GM19351 (cell line): ENCODE results near the gene TOR1AIP2.
"Not testable (repeated sequence)": the region's sequence is repeated elsewhere in the genome, so short reads cannot be mapped to it uniquely, and the experiment has no call there.

Experiments used
- ATAC-seq: cut with Tn5 transposase; IDR thresholded peaks from one replicate; pipeline ENCODE4 v1.9.1; 2021; ENCODE audit warnings: mild to moderate bottlenecking, moderate library complexity; ENCODE audit not compliant: unreplicated experiment

The TOR1AIP2 gene

DNA sequence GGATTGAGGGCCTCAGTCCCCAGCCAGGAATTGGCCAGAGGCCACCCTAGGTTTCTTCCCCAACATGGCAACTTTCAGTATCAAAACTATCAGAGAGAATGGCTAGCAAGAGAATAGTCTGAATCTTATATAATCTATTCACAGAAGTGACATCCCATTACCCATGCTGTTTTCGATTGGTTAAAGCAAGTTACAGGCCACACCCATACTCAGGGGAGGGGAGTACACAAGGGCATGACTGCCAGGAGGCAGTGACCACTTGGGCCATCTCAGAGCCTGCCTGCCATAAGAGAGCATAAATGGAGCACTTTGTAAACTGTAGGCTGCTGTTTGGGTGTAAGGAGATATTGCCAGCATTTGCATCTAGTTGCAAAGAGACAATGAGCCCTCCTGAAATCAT is 69.1 kb downstream of the TOR1AIP2 start:
- ATAC-seq, result no peak

DNA sequence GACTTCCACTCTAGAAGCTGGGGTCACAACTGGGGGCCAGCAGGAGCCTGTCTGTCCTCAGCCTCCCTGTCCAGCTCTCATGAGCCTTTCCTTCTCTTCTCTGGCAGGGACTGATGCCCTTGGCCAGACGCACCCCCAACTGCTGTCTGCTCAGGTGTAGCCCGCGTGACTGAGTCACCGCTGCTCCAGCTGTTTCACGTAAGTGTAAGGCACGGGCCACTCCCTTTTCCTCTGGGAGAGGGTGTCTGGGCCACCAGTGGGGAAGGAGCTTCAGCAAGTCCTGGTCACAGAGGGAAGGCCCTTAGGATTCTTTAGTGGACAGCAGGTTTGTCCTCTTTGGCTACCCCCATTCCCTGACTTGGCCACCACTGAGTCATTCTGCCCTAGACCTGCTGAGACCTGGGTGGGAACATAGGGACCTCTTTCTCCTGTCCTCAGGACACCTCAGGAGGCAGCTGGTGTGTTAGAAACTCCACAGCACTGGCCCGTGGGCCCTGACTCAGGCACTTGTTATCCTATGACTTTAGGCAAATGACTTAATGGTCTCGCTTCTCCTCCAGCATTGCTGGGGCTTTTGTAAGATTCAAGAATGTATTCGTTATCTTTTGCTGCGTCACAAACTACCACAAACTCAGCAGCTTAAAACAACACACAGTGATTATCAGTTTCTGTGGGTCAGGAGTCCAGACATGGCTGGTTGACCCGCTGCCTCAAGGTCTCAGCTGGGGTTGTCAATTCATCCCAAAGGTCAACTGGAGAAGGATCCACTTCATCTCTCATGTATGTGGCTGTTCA is 69.7 kb downstream of the TOR1AIP2 start:
- no peak for ATAC-seq

DNA sequence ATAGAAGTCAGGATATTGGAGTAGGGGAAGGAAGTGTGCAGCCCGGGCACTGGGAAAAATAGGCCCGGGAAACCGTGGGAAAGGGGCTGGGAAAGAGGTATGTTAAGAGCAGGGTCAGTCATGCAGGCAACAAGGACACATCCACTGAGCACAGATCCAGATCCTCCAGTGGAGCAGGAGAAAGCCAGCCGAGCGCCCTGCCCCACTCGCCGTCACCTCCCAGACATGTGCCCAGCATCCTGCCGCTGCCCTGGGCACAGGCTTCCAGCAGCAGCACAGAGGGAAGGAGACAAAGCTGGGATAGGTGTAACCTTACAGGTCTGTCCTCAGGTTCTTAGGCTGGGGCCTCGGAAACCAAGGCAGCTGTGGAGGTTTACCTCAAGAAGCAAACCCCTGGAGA is 70.3 kb downstream of the TOR1AIP2 start:
- ATAC-seq, result no peak

DNA sequence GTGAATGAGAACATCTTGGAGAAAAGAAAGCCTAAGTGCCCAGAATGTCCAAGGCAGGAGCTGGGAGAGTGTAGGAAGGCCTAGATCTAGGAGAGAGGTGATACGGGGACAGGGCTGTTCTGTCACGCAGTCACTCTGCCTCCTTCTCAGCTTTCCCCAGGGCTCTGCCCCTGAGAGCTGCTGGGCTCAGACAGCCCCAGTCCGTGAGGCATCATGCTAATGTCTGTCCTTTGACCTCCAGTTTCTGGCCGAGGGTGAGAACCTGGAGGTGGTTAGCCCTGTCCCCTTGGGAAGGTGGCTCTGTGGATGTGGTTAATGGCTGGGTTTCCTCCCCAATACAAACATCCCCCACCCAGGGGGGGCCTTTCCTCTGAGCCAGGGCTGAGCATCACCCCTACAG is 71.3 kb downstream of the TOR1AIP2 start:
- no peak for ATAC-seq

DNA sequence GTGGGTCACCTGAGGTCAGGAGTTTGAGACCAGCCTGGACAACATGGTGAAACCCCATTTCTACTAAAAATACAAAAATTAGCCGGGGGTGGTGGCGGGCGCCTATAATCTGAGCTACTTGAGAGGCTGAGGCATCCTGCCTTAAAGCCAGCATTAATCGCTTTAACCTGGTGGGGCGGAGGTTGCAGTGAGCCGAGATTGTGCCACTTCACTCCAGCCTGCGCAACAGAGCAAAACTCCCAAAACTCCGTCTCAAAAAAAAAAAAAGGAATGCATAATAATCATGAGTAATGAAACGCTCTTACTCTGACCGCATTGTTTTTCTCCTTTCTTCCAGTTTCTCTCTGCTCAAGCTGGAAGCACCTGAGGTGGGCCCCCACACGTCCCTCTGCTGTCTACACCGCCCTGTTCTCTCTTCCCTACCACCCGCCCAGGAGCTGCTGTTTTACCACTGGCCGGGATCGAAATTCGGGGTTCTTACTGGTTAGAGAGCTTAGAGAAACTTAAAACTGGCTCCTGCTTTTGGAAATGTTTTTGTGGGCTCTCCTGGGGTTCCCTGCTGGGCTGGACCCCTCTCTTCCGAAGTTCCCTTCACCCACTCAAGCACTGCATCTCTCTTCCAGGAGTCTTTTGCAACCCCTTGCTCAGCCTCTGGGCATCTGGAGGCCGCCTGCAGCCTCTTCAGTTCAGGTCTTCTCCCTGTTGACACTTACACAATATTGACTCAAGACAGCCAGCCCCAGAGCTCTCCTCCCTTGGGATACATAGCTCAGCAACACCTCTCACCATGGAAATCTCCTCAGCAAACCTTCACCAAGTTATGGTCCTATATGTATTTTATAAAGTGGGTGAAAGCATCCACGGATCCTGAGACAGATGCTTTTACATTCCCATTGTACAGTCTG is 72.1 kb downstream of the TOR1AIP2 start:
- ATAC-seq, result no peak

DNA sequence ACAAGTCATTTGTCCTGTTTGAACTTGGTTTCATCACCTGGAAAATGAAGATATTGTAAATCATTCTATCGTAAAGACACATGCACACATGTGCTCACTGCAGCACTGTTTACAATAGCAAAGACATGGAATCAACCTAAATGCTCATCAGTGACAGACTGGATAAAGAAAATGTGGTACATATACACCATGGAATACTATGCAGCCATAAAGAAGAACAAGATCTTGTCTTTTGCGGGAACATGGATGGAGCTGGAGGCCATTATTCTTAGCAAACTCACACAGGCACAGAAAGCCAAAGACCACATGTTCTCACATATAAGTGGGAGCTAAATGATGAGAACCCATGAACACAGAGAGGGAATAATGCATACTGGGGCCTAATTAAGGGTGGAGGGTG is 73.2 kb downstream of the TOR1AIP2 start:
- ATAC-seq, result not testable (repeated sequence)

DNA sequence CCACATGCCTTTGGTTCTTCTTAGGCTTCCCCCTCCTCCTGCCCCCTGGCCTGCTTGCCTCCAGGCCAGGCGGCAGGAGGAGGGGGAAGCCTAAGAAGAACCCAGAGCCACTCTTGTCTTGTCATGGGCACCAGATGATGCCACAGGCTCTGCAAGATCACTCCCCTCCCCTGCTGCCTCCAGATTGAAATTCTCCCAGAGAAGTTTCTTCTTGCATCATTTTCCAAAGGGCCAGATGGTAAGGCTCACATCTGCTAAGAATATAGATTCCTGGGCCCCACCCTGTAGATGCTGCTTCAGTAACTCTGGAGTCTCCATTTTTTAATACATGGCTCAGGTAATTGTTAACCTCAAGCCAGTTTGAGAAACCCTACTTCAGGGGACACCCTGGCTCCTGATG is 73.7 kb downstream of the TOR1AIP2 start:
- ATAC-seq, result no peak

DNA sequence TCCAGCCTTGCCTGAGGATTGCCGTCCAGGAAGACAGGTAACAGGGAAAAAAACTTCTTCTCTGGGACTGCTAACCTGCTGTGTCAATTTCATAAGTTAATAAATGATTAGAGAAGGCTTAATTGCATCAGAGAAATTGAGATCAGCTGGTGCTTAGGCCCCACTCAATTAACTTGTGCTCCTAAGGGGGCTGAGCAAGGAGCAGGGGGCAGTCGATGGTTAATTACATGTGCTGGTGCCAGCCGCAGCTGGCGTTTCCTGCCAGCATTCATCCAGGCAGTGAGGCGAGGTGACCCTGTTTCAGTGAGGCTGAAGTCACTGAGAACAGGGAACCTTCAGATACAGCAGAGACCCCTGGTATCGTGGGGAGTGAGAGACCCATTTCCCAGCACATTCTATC is 74.5 kb downstream of the TOR1AIP2 start:
- ATAC-seq, result no peak

DNA sequence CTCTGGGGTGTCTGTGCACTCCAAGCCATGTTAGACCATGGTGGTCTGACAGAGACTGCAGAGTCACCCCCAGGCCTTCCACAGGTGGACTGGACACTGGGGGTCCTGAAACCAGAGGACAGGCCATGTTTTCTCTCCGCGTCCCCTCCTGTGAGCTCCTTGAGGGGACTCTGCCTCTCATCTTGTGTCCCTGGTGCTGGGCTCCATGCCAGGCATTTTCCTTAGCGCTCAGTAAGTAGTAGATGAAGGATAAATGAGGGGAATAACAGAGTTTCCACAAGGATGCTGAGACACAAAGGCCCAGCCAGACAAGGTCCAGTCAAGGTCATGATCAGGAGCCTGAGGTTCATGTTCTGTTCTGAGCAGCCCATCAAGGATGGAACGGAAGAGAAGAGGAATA is 77.1 kb downstream of the TOR1AIP2 start:
- no peak for ATAC-seq

DNA sequence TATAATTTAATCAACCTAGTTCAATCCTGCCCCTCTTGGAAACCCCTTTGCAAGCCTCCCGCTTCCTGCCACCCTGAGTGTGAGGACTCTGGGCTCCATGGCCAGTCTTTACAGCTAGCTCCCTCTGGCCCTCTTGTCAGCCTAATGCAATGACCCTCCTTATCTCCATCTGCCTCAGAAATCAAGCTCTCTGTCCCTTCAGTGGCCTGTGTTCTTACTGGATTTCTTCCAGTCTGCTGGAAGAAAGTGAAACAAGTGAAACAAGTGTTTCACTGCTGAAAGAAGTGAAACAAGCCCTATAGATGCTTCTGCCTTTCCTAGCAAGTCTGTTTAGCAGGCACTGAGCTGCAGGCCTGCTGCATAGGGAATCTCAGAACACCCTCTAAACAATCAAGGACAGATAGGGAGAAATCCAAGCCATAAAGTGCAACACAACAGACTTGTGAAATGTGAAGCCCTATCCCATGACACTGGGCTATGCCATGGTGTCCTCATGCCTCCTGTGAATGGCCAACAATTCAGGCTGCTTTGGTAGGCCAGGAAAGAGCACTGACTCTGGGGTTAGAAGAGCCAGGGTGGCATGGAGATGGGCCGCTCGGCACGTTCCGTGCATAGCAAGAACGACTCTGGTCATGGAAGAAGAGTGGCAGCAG is 78.6 kb downstream of the TOR1AIP2 start:
- ATAC-seq, result no peak

DNA sequence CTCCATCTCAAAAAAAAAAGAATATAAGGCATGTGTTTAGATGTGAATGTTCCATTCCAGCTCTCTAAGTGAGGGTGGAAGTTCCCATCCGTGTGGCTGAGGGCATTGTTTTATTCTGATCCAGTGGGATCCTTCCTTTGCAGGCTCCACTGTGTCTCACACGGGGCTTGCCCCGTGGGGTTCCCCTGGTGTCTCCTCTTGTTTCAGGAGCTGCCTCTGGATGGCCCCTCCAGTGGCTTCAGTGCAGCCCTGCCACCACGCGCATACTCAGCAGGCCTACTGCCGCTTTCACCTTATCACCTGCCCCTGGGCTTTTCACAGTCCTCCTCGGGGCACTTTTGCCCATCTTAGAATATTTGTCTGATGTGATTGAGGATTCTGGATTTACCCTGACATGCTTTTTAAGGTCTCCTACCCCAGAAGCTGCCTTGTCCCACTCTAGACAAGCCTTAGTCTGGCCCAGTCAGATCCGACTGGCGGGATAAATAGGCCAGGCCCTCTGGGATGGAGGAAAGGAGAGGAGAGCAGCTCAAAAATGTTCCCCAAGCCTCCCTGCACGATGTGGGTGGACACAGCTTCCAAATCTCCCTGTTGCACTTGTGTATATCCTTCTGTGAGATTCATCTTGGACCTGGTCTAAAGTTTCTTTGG is 79.3 kb downstream of the TOR1AIP2 start:
- ATAC-seq, result no peak

DNA sequence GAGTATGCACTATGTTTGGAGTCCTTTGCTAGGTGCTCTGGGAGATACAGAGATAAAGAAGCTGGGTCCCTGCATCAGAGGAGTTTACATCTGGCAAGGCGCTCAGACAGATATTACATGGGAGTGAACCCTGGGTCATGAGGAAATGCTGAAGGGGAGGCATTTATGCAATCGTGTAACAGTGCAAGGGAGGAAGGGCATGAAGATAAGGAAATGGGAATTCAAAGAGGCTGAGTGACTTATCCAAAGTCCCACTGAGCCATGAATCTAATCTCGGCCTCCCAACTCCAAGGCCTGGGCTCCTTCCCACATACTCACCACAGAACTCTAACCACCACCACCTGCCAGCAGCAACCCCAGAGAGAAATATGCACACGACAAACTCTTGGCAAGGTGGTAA is 82.9 kb downstream of the TOR1AIP2 start:
- ATAC-seq, result no peak

DNA sequence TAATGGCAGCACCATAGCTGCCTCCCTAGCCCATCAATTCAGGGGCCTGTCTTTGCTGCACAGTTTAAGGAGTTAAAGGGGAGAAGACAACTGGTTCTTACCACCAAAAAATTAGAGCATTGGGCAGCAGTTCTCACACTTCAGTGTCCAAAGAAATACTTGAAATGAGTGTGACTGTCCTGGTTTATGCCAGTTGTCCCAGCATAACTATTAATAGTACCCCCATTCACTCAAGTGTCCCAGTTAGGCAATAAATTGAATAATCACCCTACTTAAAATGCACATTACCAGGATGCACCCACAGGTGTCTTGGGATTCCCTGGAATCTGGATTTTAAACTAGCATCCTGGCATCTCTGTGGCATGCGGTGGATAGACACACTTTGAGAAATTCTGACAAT is 83.5 kb downstream of the TOR1AIP2 start:
- no peak for ATAC-seq

DNA sequence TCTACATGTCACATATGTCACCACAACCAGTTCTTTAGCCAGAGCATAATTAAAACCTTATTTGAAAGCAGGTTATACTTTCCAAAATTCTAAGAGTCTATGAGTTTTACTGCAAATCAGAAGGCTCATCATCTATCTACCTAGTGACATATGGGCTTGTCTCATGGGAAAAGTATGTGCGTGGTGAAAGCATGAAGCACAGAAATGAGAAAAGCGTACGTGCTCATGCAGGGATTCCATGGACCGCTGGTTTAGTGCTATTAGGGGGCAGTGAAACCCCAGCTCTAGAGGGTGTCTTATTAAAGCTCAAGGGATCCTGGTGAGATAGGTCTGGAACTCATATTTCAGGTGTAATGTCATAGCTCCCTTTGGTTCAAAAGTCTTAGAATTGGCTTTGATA is 84.3 kb downstream of the TOR1AIP2 start:
- no peak for ATAC-seq
